WI38 (cell line): Measurements from ENCODE around the gene PRXL2A.

Experiments used
- H3K4me3 ChIP-seq: 2 replicates; pipeline ENCODE4 v1.5.1; 2011; ENCODE audit warnings: low read depth, mild to moderate bottlenecking, control low read depth, low read length
- CTCF ChIP-seq: IDR thresholded peaks from 2 replicates; pipeline ENCODE4 v1.5.1; 2012; ENCODE audit warnings: low read depth, mild to moderate bottlenecking, control low read depth, low read length

Gene PRXL2A

GRCh38 chr10:80379701-80380100, 28.6 kb upstream of the PRXL2A start:
- no peak for TF ChIP-seq CTCF
- no peak overlapping the region for H3K4me3 ChIP-seq

GRCh38 chr10:80380185-80380584, 28.2 kb upstream of the PRXL2A start:
- H3K4me3 ChIP-seq: no peak overlapping the region
- TF ChIP-seq CTCF: no peak

- no peak; the same call in 1 of the 2 replicates for TF ChIP-seq CTCF
- no peak overlapping the region for H3K4me3 ChIP-seq
Measured at GRCh38 chr10:80382989-80383388, 25.4 kb upstream of the PRXL2A start.

- H3K4me3 ChIP-seq: no peak overlapping the region
- no peak for TF ChIP-seq CTCF
Measured at GRCh38 chr10:80390740-80391139, 17.6 kb upstream of the PRXL2A start.

- TF ChIP-seq CTCF: no peak
- H3K4me3 ChIP-seq: no peak overlapping the region
Measured at GRCh38 chr10:80392250-80392649, 16.1 kb upstream of the PRXL2A start.

GRCh38 chr10:80394358-80394916, 13.9 kb upstream of the PRXL2A start:
- H3K4me3 ChIP-seq: no peak overlapping the region
- TF ChIP-seq CTCF: no peak

- H3K4me3 ChIP-seq: no peak overlapping the region
- no peak for TF ChIP-seq CTCF
Measured at GRCh38 chr10:80397014-80397413, 11.3 kb upstream of the PRXL2A start.
